Adrenal gland (tissue), 5 donors: ENCODE results near the gene RIN1.

Experiments used
- CTCF ChIP-seq, 6 experiments: fragments of 450-650 bp in 4 of 6; fragments of 200-600 bp in 2 of 6; sonication (generic) in 1 of 6; IDR thresholded peaks; 1 replicate in 5 of 6; 2 replicates in 1 of 6; pipeline versions ENCODE4 v1.5.1 to v1.8.0; 2016 to 2021; ENCODE audit warnings: antibody characterized with exemption in 6 of 6, mild to moderate bottlenecking in 2 of 6, moderate library complexity in 1 of 6
- POLR2A ChIP-seq, 2 donors: fragments of 450-650 bp; IDR thresholded peaks; one replicate each; pipeline ENCODE4 v1.6.1; 2017; ENCODE audit warnings: antibody characterized with exemption in 2 of 2, mild to moderate bottlenecking in 2 of 2, moderate library complexity in 1 of 2
- donor health status: DM: no; HTN: no; CAD: no.

GRCh38 chr11:66323684-66324083 lies 12.6 kb downstream of the RIN1 start:
- TF ChIP-seq CTCF (IDR thresholded peaks at IDR 0.05) = no peak
- no peak for TF ChIP-seq POLR2A (IDR thresholded peaks at IDR 0.05)
